ENCODE measurements around the gene PLB1. TPM values are rescaled to one million over a fixed set of nuclear protein-coding genes. Genes with fewer than 3 reads are reported as not detected.

Gene PLB1
- total RNA-seq, 4 donors from 2014 or later: 1.1 to 6.5 (median 2.3) TPM

DNA sequence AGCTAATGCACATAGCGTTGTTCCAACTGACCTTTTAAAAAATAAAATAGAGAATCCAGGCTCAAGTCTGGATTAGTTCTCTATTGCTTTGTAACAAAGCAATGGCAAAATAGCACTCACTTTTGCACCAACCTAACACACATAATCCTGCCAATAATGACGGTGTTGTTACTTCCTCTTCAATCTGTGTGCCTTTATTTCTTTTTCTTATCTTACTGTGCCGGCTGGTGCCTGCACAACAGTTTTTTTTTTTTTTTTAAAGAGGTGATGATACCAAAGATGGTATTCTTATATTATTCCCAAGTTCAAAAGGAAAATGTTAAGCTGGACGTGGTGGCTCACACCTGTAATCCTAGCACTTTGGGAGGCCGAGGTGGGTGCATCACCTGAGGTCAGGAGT lies 3.4 kb downstream of the PLB1 start:
- intact Hi-C loops (cut with DNase I): no loop called here
- TF ChIP-seq, protein P1, sequence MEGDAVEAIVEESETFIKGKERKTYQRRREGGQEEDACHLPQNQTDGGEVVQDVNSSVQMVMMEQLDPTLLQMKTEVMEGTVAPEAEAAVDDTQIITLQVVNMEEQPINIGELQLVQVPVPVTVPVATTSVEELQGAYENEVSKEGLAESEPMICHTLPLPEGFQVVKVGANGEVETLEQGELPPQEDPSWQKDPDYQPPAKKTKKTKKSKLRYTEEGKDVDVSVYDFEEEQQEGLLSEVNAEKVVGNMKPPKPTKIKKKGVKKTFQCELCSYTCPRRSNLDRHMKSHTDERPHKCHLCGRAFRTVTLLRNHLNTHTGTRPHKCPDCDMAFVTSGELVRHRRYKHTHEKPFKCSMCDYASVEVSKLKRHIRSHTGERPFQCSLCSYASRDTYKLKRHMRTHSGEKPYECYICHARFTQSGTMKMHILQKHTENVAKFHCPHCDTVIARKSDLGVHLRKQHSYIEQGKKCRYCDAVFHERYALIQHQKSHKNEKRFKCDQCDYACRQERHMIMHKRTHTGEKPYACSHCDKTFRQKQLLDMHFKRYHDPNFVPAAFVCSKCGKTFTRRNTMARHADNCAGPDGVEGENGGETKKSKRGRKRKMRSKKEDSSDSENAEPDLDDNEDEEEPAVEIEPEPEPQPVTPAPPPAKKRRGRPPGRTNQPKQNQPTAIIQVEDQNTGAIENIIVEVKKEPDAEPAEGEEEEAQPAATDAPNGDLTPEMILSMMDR (IDR thresholded peaks at IDR 0.05): no peak
- TF ChIP-seq POLR2A (IDR thresholded peaks at IDR 0.05): no peak
- 85 to 86% methylated on average over 5 of the region's 5 CpGs for WGBS, 2 donors
- Histone ChIP-seq H3K27me3 (peaks cover 0 to 6% (median 0%) of the 10 kb centered on the region in 4 donors), H3K4me1 (no peaks in the 10 kb centered on the region), H3K9me3 (no peaks in the 10 kb centered on the region), H3K27ac (no peak overlapping the region), H3K36me3 (no peaks in the 10 kb centered on the region), H3K4me3 (no peak overlapping the region)
- no peak for DNase-seq

- Histone ChIP-seq H3K4me3 (no peak overlapping the region), H3K27ac (no peak overlapping the region), H3K4me1 (peaks cover 0 to 13% (median 0%) of the 10 kb centered on the region in 3 donors), H3K36me3 (no peaks in the 10 kb centered on the region), H3K9me3 (no peaks in the 10 kb centered on the region), H3K27me3 (no peaks in the 10 kb centered on the region)
- TF ChIP-seq, protein P1 (IDR thresholded peaks at IDR 0.05): no peak
- TF ChIP-seq POLR2A (IDR thresholded peaks at IDR 0.05): no peak
- 50 to 60% methylated on average over 4 of the region's 4 CpGs for WGBS, 2 donors
- intact Hi-C loops (cut with DNase I): no loop called here
- DNase-seq: no peak
Observed at GRCh38 chr2:28505361-28505760, 9.5 kb downstream of the PLB1 start.

- H3K27me3 ChIP-seq: no peaks in the 10 kb centered on the region
- 91 to 92% methylated on average over 5 of the region's 5 CpGs for WGBS, 2 donors
- no peaks in the 10 kb centered on the region for H3K36me3 ChIP-seq
- peaks cover 0 to 13% (median 0%) of the 10 kb centered on the region in 3 donors for H3K4me1 ChIP-seq
- H3K27ac ChIP-seq: no peak overlapping the region
- no peak for DNase-seq
- TF ChIP-seq POLR2A (IDR thresholded peaks at IDR 0.05): no peak
- TF ChIP-seq, protein P1 (IDR thresholded peaks at IDR 0.05): no peak
- no peaks in the 10 kb centered on the region for H3K9me3 ChIP-seq
- intact Hi-C loops (cut with DNase I): no loop called here
- no peak overlapping the region for H3K4me3 ChIP-seq
Observed at GRCh38 chr2:28506112-28506910, 10.5 kb downstream of the PLB1 start.

DNA sequence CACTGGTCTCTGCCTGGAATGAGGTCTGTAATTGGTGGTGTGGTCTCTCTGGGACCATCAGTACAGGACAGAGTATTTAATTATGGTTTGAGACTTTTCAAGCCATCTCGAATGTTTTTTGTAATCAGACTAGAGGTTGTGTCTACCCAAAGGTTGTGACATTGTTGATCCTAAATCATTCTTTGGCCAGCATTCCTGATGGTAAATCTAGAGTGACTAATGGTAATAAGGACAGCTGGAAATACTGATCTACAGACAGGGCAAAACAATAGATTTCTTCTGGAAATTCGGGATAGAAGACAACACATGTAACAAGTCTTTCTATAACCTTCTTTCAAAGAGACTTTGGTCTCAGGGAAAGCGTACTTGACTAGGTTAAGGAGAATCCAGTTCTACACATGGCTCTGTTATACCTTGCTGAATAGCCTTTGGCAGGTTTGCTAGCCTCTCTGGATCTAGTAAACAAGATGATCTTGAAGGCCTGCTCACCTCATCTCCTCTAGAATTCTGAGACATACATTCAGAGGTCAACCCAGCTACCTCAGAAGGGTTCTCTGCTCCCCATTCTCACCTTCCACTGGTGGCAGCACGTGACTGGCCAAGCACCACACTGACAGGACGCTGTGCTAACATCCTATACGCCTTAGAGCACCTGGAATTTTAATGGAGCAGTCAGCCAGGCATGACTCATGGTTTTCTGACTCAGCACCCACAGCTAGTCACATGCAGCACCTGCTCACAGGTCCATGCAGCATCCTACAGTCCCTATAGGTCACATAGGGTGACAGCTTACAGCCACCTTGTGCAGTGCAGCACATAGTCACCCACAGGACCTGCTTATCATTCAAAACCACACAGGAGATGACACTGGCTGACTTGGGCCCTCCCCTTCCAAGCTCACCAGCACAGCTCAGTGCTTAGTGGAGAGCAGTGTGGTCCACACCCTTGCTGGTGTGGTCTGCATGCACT lies 12.2 kb downstream of the PLB1 start:
- Histone ChIP-seq H3K9me3 (no peaks in the 10 kb centered on the region), H3K36me3 (no peaks in the 10 kb centered on the region), H3K27ac (no peak overlapping the region), H3K27me3 (no peaks in the 10 kb centered on the region), H3K4me1 (peaks cover 0 to 13% (median 0%) of the 10 kb centered on the region in 3 donors), H3K4me3 (no peak overlapping the region)
- TF ChIP-seq, protein P1 (IDR thresholded peaks at IDR 0.05): no peak
- TF ChIP-seq POLR2A (IDR thresholded peaks at IDR 0.05): no peak
- 71 to 79% methylated on average over 4 to 6 of the region's 6 CpGs for WGBS, 2 donors
- DNase-seq: no peak
- intact Hi-C loops (cut with DNase I): no loop called here

- H3K9me3 ChIP-seq: no peaks in the 10 kb centered on the region
- H3K36me3 ChIP-seq: no peaks in the 10 kb centered on the region
- intact Hi-C loops (cut with DNase I): no loop called here
- 67 to 70% methylated on average over 1 of the region's 1 CpG for WGBS, 2 donors
- peaks cover 0 to 13% (median 0%) of the 10 kb centered on the region in 3 donors for H3K4me1 ChIP-seq
- no peak overlapping the region for H3K27ac ChIP-seq
- TF ChIP-seq, protein P1 (IDR thresholded peaks at IDR 0.05): no peak
- no peak for TF ChIP-seq POLR2A (IDR thresholded peaks at IDR 0.05)
- no peak overlapping the region for H3K4me3 ChIP-seq
- DNase-seq: no peak
- H3K27me3 ChIP-seq: no peaks in the 10 kb centered on the region
Observed at GRCh38 chr2:28509361-28509760, 13.5 kb downstream of the PLB1 start.

Measured in esophagus squamous epithelium (tissue), 5 donors.